ENCODE measurements around the gene DDX28. TPM values are rescaled to one million over a fixed set of nuclear protein-coding genes. Genes with fewer than 3 reads are reported as not detected.

Gene DDX28
- total and polyA plus RNA-seq, 9 of the 15 experiments (the other 6 are each of a cell fraction or from before 2014, with no cell fraction given) = 2.8 to 24.5 (median 15.9) TPM

DNA sequence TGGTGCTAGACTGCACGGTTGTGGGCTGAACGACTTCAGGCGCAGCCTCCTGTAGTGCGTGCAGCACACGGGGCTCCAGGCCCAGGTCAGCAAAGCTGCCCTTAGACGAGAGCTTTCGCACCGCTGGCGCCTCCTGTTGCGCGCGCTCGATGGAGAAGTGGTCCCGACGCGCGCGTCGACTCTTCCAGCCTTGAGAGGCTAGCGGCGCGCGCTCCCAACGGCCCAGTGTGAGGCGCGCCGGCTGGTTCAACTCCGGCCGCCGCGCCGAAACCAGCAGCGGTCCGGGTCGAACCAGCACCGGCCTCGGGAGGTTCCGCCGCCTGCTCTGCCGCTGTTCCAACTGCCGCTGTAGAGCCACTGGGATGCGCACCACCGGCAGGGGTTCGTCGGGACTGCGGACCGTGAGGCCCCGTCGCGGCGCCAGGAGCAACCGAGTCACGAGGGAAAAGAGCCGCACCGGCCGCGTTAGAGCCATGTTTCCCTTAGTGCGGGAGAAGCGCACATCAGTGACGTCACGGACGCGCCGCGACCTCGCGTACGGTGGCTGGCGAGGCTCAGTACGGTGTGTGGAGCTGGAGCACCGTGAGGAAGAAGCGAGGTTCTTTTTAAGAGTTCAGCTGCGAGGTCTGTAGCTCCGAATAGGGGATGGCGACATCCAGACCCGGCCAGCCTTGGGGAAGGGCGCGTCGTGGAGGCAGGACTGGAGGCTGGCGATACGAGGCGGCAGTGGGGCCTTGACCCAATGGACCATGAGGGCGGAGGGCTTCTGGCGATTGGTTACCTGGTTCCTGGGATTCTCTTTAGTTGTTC, at the start of gene DDX28, which contains the start of gene DUS2 (continued):
- TF ChIP-seq, protein P1, sequence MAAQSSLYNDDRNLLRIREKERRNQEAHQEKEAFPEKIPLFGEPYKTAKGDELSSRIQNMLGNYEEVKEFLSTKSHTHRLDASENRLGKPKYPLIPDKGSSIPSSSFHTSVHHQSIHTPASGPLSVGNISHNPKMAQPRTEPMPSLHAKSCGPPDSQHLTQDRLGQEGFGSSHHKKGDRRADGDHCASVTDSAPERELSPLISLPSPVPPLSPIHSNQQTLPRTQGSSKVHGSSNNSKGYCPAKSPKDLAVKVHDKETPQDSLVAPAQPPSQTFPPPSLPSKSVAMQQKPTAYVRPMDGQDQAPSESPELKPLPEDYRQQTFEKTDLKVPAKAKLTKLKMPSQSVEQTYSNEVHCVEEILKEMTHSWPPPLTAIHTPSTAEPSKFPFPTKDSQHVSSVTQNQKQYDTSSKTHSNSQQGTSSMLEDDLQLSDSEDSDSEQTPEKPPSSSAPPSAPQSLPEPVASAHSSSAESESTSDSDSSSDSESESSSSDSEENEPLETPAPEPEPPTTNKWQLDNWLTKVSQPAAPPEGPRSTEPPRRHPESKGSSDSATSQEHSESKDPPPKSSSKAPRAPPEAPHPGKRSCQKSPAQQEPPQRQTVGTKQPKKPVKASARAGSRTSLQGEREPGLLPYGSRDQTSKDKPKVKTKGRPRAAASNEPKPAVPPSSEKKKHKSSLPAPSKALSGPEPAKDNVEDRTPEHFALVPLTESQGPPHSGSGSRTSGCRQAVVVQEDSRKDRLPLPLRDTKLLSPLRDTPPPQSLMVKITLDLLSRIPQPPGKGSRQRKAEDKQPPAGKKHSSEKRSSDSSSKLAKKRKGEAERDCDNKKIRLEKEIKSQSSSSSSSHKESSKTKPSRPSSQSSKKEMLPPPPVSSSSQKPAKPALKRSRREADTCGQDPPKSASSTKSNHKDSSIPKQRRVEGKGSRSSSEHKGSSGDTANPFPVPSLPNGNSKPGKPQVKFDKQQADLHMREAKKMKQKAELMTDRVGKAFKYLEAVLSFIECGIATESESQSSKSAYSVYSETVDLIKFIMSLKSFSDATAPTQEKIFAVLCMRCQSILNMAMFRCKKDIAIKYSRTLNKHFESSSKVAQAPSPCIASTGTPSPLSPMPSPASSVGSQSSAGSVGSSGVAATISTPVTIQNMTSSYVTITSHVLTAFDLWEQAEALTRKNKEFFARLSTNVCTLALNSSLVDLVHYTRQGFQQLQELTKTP (IDR thresholded peaks at IDR 0.05; ENCODE audit: low read depth in 1 of 2, partially characterized antibody in 2 of 2) = peak in 1 of 2 experiments; percentile 38
- TF ChIP-seq, protein P2, sequence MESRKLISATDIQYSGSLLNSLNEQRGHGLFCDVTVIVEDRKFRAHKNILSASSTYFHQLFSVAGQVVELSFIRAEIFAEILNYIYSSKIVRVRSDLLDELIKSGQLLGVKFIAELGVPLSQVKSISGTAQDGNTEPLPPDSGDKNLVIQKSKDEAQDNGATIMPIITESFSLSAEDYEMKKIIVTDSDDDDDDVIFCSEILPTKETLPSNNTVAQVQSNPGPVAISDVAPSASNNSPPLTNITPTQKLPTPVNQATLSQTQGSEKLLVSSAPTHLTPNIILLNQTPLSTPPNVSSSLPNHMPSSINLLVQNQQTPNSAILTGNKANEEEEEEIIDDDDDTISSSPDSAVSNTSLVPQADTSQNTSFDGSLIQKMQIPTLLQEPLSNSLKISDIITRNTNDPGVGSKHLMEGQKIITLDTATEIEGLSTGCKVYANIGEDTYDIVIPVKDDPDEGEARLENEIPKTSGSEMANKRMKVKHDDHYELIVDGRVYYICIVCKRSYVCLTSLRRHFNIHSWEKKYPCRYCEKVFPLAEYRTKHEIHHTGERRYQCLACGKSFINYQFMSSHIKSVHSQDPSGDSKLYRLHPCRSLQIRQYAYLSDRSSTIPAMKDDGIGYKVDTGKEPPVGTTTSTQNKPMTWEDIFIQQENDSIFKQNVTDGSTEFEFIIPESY (CRISPR knock-in tag; IDR thresholded peaks at IDR 0.05) = no peak
- TF ChIP-seq FIP1L1 (IDR thresholded peaks at IDR 0.05; ENCODE audit: low read depth, low read length, poor library complexity, severe bottlenecking) (peak; percentile 70), NR2C1 (IDR thresholded peaks at IDR 0.05) (peak; percentile 90), NR2C1 (tag; IDR thresholded peaks at IDR 0.05) (peak; percentile 94), NFE2L1 (tag; IDR thresholded peaks at IDR 0.05; ENCODE audit: borderline replicate concordance, low read depth) (no peak), CTBP1 (IDR thresholded peaks at IDR 0.05; ENCODE audit: borderline replicate concordance) (peak; percentile 89), MTA3 (IDR thresholded peaks at IDR 0.05; ENCODE audit: borderline replicate concordance) (peak; percentile 99), ZFP30 (CRISPR knock-in tag; IDR thresholded peaks at IDR 0.05; ENCODE audit: borderline replicate concordance) (no peak), FOXK2 (conservative IDR thresholded peaks at IDR 0.05 in 1 of 2, IDR thresholded peaks at IDR 0.05 in 1 of 2; ENCODE audit: low read depth in 2 of 2) (peak; percentile 97 to 99), L3MBTL2 (IDR thresholded peaks at IDR 0.05) (peak; percentile 73), MTA1 (IDR thresholded peaks at IDR 0.05; ENCODE audit: borderline replicate concordance) (peak; percentile 99), RB1 (IDR thresholded peaks at IDR 0.05; ENCODE audit: low read depth) (peak; percentile 71; the same call in 1 of the 2 replicates), KAT7 (CRISPR knock-in tag; IDR thresholded peaks at IDR 0.05; ENCODE audit: borderline replicate concordance) (peak; percentile 88), EWSR1 (IDR thresholded peaks at IDR 0.05; ENCODE audit: borderline replicate concordance, low read depth, partially characterized antibody) (no peak), SRF (CRISPR knock-in tag; IDR thresholded peaks at IDR 0.05) (0 out of 4 replicates have a peak, but pooled peaks of 1 of the 2 experiments have one; percentile 17), CREM (IDR thresholded peaks at IDR 0.05; ENCODE audit: low read depth) (peak; percentile 100), ZNF316 (IDR thresholded peaks at IDR 0.05) (no peak)
- TF ChIP-seq, protein P3, sequence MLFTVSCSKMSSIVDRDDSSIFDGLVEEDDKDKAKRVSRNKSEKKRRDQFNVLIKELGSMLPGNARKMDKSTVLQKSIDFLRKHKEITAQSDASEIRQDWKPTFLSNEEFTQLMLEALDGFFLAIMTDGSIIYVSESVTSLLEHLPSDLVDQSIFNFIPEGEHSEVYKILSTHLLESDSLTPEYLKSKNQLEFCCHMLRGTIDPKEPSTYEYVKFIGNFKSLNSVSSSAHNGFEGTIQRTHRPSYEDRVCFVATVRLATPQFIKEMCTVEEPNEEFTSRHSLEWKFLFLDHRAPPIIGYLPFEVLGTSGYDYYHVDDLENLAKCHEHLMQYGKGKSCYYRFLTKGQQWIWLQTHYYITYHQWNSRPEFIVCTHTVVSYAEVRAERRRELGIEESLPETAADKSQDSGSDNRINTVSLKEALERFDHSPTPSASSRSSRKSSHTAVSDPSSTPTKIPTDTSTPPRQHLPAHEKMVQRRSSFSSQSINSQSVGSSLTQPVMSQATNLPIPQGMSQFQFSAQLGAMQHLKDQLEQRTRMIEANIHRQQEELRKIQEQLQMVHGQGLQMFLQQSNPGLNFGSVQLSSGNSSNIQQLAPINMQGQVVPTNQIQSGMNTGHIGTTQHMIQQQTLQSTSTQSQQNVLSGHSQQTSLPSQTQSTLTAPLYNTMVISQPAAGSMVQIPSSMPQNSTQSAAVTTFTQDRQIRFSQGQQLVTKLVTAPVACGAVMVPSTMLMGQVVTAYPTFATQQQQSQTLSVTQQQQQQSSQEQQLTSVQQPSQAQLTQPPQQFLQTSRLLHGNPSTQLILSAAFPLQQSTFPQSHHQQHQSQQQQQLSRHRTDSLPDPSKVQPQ (CRISPR knock-in tag; IDR thresholded peaks at IDR 0.05; ENCODE audit: borderline replicate concordance) = no peak

All from K562 (cell line).